Astrocyte (in vitro differentiated cells and primary cell): Measurements from ENCODE around the gene RAB3IL1. TPM values are rescaled to one million over a fixed set of nuclear protein-coding genes. Genes with fewer than 3 reads are reported as not detected.

Experiments
- DNase-seq: peaks from one replicate; pipeline ENCODE4 v3.0.0-alpha.2; 2010; ENCODE audit warnings: low read depth
- FAIRE-seq: peaks from 2 replicates; lab custom pipeline; 2011; peaks lifted over from hg19 to GRCh38; lab: Jason Lieb, UNC
- H2AFZ ChIP-seq: 2 replicates; pipeline ENCODE4 v1.6.0; 2012; ENCODE audit warnings: low read depth, low read length, inconsistent platforms
- H3K27ac ChIP-seq: 2 replicates; pipeline ENCODE4 v1.5.1; 2011; ENCODE audit warnings: low read depth, low read length, inconsistent platforms
- H3K27me3 ChIP-seq: 2 replicates; pipeline ENCODE4 v1.6.0; 2011; ENCODE audit warnings: low read length, inconsistent platforms; ENCODE audit not compliant: insufficient read depth
- H3K36me3 ChIP-seq: 2 replicates; pipeline ENCODE4 v1.5.1; 2011; ENCODE audit warnings: low read length, inconsistent platforms; ENCODE audit not compliant: insufficient read depth
- H3K4me1 ChIP-seq: 2 replicates; pipeline ENCODE4 v1.5.1; 2011; ENCODE audit warnings: low read length, inconsistent platforms; ENCODE audit not compliant: insufficient read depth
- H3K4me2 ChIP-seq: 2 replicates; pipeline ENCODE4 v1.6.0; 2012; ENCODE audit warnings: low read length, inconsistent platforms
- H3K4me3 ChIP-seq: 2 replicates; pipeline ENCODE4 v1.5.1; 2011; ENCODE audit warnings: low read depth, mild to moderate bottlenecking, low read length, inconsistent platforms; ENCODE audit not compliant: insufficient read depth
- H3K79me2 ChIP-seq: 2 replicates; pipeline ENCODE4 v1.6.0; 2012; ENCODE audit warnings: mild to moderate bottlenecking, low read length, inconsistent platforms; ENCODE audit not compliant: insufficient read depth
- H3K9ac ChIP-seq: 2 replicates; pipeline ENCODE4 v1.6.0; 2012; ENCODE audit warnings: mild to moderate bottlenecking, low read length, inconsistent platforms
- H3K9me3 ChIP-seq: 2 replicates; pipeline ENCODE4 v1.5.1; 2012; ENCODE audit warnings: low read depth, mild to moderate bottlenecking, low read length, inconsistent platforms; ENCODE audit not compliant: insufficient read depth
- H4K20me1 ChIP-seq: 2 replicates; pipeline ENCODE4 v1.6.0; 2012; ENCODE audit warnings: low read length, inconsistent platforms; ENCODE audit not compliant: insufficient read depth
- H3K27ac Mint-ChIP-seq: one replicate; pipeline ENCODE4 v1.8.0; 2021; ENCODE audit warnings: mild to moderate bottlenecking, mixed read lengths; ENCODE audit not compliant: unreplicated experiment
- H3K27me3 Mint-ChIP-seq: one replicate; pipeline ENCODE4 v1.8.0; 2021; ENCODE audit warnings: low read depth, mixed read lengths; ENCODE audit not compliant: unreplicated experiment
- H3K36me3 Mint-ChIP-seq: one replicate; pipeline ENCODE4 v1.8.0; 2021; ENCODE audit warnings: low read depth, mixed read lengths; ENCODE audit not compliant: unreplicated experiment
- H3K4me1 Mint-ChIP-seq: one replicate; pipeline ENCODE4 v1.8.0; 2021; ENCODE audit warnings: low read depth, mixed read lengths; ENCODE audit not compliant: unreplicated experiment
- H3K4me3 Mint-ChIP-seq: one replicate; pipeline ENCODE4 v1.8.0; 2021; ENCODE audit warnings: mild to moderate bottlenecking, moderate library complexity, mixed read lengths; ENCODE audit not compliant: unreplicated experiment
- H3K9me3 Mint-ChIP-seq: one replicate; pipeline ENCODE4 v1.8.0; 2021; ENCODE audit warnings: mild to moderate bottlenecking, mixed read lengths; ENCODE audit not compliant: unreplicated experiment
- EZH2 ChIP-seq: IDR thresholded peaks from 2 replicates; pipeline ENCODE4 v1.6.1; 2012; ENCODE audit warnings: mild to moderate bottlenecking, low read length, inconsistent platforms; ENCODE audit not compliant: insufficient read depth
- total RNA-seq: library from RNA; stranded (reverse); gene quantifications from 2 replicates; pipeline ENCODE4 v1.2.1, GENCODE V29; 2021
- TF ChIP-seq, protein P1 (sequence below): IDR thresholded peaks from 2 replicates; pipeline ENCODE4 v1.5.1; 2011; ENCODE audit warnings: low read depth, mild to moderate bottlenecking, inconsistent platforms, low read length, moderate library complexity; ENCODE audit not compliant: insufficient read depth

Gene RAB3IL1
- total RNA-seq, 1 donor from 2014 or later = 0.91 TPM

- H2AFZ ChIP-seq = no peak overlapping the region
- FAIRE-seq = no peak
- Mint-ChIP-seq H3K4me1 (no peaks in the 10 kb centered on the region), H3K27me3 (peaks cover 16% of the 10 kb centered on the region), H3K27ac (no peak overlapping the region), H3K36me3 (no peaks in the 10 kb centered on the region), H3K4me3 (no peak overlapping the region), H3K9me3 (peaks cover 7% of the 10 kb centered on the region)
- H3K4me2 ChIP-seq = no peak overlapping the region
- no peak for DNase-seq
- no peaks in the 10 kb centered on the region for H3K79me2 ChIP-seq
- H3K27ac ChIP-seq = no peak overlapping the region
- no peaks in the 10 kb centered on the region for H3K4me1 ChIP-seq
- H3K27me3 ChIP-seq = no peaks in the 10 kb centered on the region
- H3K4me3 ChIP-seq = no peak overlapping the region
- no peaks in the 10 kb centered on the region for H3K36me3 ChIP-seq
- TF ChIP-seq, protein P1, sequence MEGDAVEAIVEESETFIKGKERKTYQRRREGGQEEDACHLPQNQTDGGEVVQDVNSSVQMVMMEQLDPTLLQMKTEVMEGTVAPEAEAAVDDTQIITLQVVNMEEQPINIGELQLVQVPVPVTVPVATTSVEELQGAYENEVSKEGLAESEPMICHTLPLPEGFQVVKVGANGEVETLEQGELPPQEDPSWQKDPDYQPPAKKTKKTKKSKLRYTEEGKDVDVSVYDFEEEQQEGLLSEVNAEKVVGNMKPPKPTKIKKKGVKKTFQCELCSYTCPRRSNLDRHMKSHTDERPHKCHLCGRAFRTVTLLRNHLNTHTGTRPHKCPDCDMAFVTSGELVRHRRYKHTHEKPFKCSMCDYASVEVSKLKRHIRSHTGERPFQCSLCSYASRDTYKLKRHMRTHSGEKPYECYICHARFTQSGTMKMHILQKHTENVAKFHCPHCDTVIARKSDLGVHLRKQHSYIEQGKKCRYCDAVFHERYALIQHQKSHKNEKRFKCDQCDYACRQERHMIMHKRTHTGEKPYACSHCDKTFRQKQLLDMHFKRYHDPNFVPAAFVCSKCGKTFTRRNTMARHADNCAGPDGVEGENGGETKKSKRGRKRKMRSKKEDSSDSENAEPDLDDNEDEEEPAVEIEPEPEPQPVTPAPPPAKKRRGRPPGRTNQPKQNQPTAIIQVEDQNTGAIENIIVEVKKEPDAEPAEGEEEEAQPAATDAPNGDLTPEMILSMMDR = no peak
- TF ChIP-seq EZH2 = no peak
- H4K20me1 ChIP-seq = no peaks in the 10 kb centered on the region
- no peaks in the 10 kb centered on the region for H3K9me3 ChIP-seq
- H3K9ac ChIP-seq = no peak overlapping the region
These were observed 23.1 kb upstream of the RAB3IL1 start for GRCh38 chr11:61940466-61940865.

GRCh38 chr11:61935861-61936260 is 18.5 kb upstream of the RAB3IL1 start:
- no peak overlapping the region for H3K27ac ChIP-seq
- peaks cover 9% of the 10 kb centered on the region for H3K27me3 Mint-ChIP-seq
- no peak for TF ChIP-seq EZH2
- TF ChIP-seq, protein P1 = no peak
- H2AFZ ChIP-seq = no peak overlapping the region
- H4K20me1 ChIP-seq = no peaks in the 10 kb centered on the region
- no peak overlapping the region for H3K4me2 ChIP-seq
- no peak overlapping the region for H3K4me3 ChIP-seq
- H3K9ac ChIP-seq = no peak overlapping the region
- H3K27ac Mint-ChIP-seq = no peak overlapping the region
- DNase-seq (no peak), FAIRE-seq (no peak)
- no peaks in the 10 kb centered on the region for H3K79me2 ChIP-seq
- no peaks in the 10 kb centered on the region for H3K36me3 Mint-ChIP-seq
- H3K4me1 Mint-ChIP-seq = no peaks in the 10 kb centered on the region
- H3K9me3 ChIP-seq = no peaks in the 10 kb centered on the region
- no peaks in the 10 kb centered on the region for H3K4me1 ChIP-seq
- peaks cover 4% of the 10 kb centered on the region for H3K27me3 ChIP-seq
- no peak overlapping the region for H3K4me3 Mint-ChIP-seq
- no peaks in the 10 kb centered on the region for H3K36me3 ChIP-seq
- H3K9me3 Mint-ChIP-seq = peaks cover 14% of the 10 kb centered on the region

DNA sequence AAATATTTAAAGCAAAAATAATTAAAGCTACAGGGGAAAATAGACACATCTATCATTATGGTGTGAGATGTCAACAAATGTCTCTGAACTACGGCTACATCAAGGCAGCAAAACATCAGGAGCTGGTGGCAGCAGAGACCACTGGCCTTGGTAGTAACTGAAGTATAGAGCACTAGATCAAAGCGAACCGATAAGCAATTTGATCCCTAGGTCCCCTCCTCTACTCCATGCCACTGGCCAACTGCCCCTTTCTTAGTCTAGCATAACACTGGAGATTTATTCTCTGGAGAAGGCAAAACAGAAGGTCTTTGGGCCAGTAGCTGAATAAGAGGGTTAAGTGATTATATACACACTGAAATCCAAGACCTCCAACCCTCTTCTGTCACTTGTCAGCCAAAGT is 13.6 kb upstream of the RAB3IL1 start:
- no peak overlapping the region for H2AFZ ChIP-seq
- H3K4me3 ChIP-seq = no peak overlapping the region
- no peaks in the 10 kb centered on the region for H3K9me3 ChIP-seq
- no peaks in the 10 kb centered on the region for H3K36me3 Mint-ChIP-seq
- no peak overlapping the region for H3K4me2 ChIP-seq
- peaks cover 17% of the 10 kb centered on the region for H3K27me3 Mint-ChIP-seq
- no peaks in the 10 kb centered on the region for H3K79me2 ChIP-seq
- FAIRE-seq (no peak), DNase-seq (no peak)
- no peaks in the 10 kb centered on the region for H3K36me3 ChIP-seq
- peaks cover 12% of the 10 kb centered on the region for H3K9me3 Mint-ChIP-seq
- no peaks in the 10 kb centered on the region for H3K4me1 Mint-ChIP-seq
- H3K9ac ChIP-seq = no peak overlapping the region
- H3K27ac ChIP-seq = no peak overlapping the region
- no peaks in the 10 kb centered on the region for H4K20me1 ChIP-seq
- no peak overlapping the region for H3K27ac Mint-ChIP-seq
- H3K27me3 ChIP-seq = peaks cover 4% of the 10 kb centered on the region
- TF ChIP-seq, protein P1 = no peak
- TF ChIP-seq EZH2 = no peak
- H3K4me1 ChIP-seq = no peaks in the 10 kb centered on the region
- H3K4me3 Mint-ChIP-seq = no peak overlapping the region
